H9 (cell line): ENCODE results near the gene SRSF4. TPM values are rescaled to one million over a fixed set of nuclear protein-coding genes. Genes with fewer than 3 reads are reported as not detected.
A peak's percentile ranks its signal among the peaks of the same experiment; 100 is the strongest.

ENCODE experiments used
- DNase-seq: peaks from one replicate; pipeline ENCODE4 v3.0.0-alpha.2; 2017
- H2AFZ ChIP-seq: one replicate; pipeline ENCODE4 v1.6.1; 2013; ENCODE audit warnings: mild to moderate bottlenecking, low read length, control low read depth, moderate library complexity
- H2AK5ac ChIP-seq: 2 replicates; pipeline ENCODE4 v1.6.1; 2013; ENCODE audit warnings: low read length, control low read depth, mixed read lengths; ENCODE audit not compliant: insufficient read length
- H2BK120ac ChIP-seq: one replicate; pipeline ENCODE4 v1.6.1; 2013; ENCODE audit warnings: low read depth, mild to moderate bottlenecking, low read length, control low read depth, inconsistent platforms; ENCODE audit not compliant: poor library complexity, severe bottlenecking
- H2BK12ac ChIP-seq: 2 replicates; pipeline ENCODE4 v1.6.1; 2013; ENCODE audit warnings: low read length, control low read depth, mixed read lengths, low read depth; ENCODE audit not compliant: insufficient read length
- H2BK15ac ChIP-seq: 2 replicates; pipeline ENCODE4 v1.6.1; 2013; ENCODE audit warnings: low read depth, low read length, control low read depth
- H2BK20ac ChIP-seq: one replicate; pipeline ENCODE4 v1.6.1; 2013; ENCODE audit warnings: low read depth, mild to moderate bottlenecking, low read length, control low read depth, inconsistent platforms; ENCODE audit not compliant: poor library complexity, severe bottlenecking
- H2BK5ac ChIP-seq: 2 replicates; pipeline ENCODE4 v1.6.1; 2013; ENCODE audit warnings: low read length, control low read depth, mixed read lengths; ENCODE audit not compliant: insufficient read length
- H3K14ac ChIP-seq: 2 replicates; pipeline ENCODE4 v1.6.1; 2013; ENCODE audit warnings: low read length, control low read depth; ENCODE audit not compliant: insufficient read depth
- H3K18ac ChIP-seq: 2 replicates; pipeline ENCODE4 v1.6.1; 2013; ENCODE audit warnings: low read depth, mild to moderate bottlenecking, mixed read lengths, low read length, control low read depth; ENCODE audit not compliant: insufficient read length
- H3K23ac ChIP-seq: 2 replicates; pipeline ENCODE4 v1.6.1; 2013; ENCODE audit warnings: low read length, control low read depth, mixed read lengths, low read depth; ENCODE audit not compliant: insufficient read length
- H3K23me2 ChIP-seq: 2 replicates; pipeline ENCODE4 v1.6.1; 2013; ENCODE audit warnings: low read depth, mild to moderate bottlenecking, mixed read lengths, low read length, control low read depth; ENCODE audit not compliant: insufficient read length, poor library complexity, severe bottlenecking
- H3K27ac ChIP-seq: 2 replicates; pipeline ENCODE4 v1.5.1; 2013; ENCODE audit warnings: low read length, control low read depth, mixed read lengths, low read depth; ENCODE audit not compliant: insufficient read length
- H3K27me3 ChIP-seq: 2 replicates; pipeline ENCODE4 v1.6.1; 2013; ENCODE audit warnings: low read length, control low read depth, inconsistent platforms; ENCODE audit not compliant: insufficient read depth
- H3K4ac ChIP-seq: 2 replicates; pipeline ENCODE4 v1.6.1; 2013; ENCODE audit warnings: low read depth, mild to moderate bottlenecking, control low read depth, inconsistent platforms, low read length, moderate library complexity
- H3K4me1 ChIP-seq: 2 replicates; pipeline ENCODE4 v1.6.1; 2013; ENCODE audit warnings: low read length, control low read depth, inconsistent platforms; ENCODE audit not compliant: insufficient read depth
- H3K4me2 ChIP-seq: 2 replicates; pipeline ENCODE4 v1.6.1; 2013; ENCODE audit warnings: low read length, control low read depth, mixed read lengths; ENCODE audit not compliant: insufficient read length, insufficient read depth
- H3K56ac ChIP-seq: 2 replicates; pipeline ENCODE4 v1.6.1; 2013; ENCODE audit warnings: low read depth, mild to moderate bottlenecking, mixed read lengths, low read length, control low read depth; ENCODE audit not compliant: insufficient read length
- H3K79me1 ChIP-seq: 2 replicates; pipeline ENCODE4 v1.6.1; 2013; ENCODE audit warnings: low read depth, mild to moderate bottlenecking, moderate library complexity, low read length, control low read depth, inconsistent platforms; ENCODE audit not compliant: insufficient read depth, poor library complexity, severe bottlenecking
- H3K79me2 ChIP-seq: 2 replicates; pipeline ENCODE4 v1.6.1; 2013; ENCODE audit warnings: low read length, control low read depth, inconsistent platforms; ENCODE audit not compliant: insufficient read depth
- H3K9ac ChIP-seq: 2 replicates; pipeline ENCODE4 v1.6.1; 2013; ENCODE audit warnings: low read length, control low read depth, mixed read lengths; ENCODE audit not compliant: insufficient read length; ENCODE audit errors: extremely low read depth
- H3K9me3 ChIP-seq: one replicate; pipeline ENCODE4 v1.6.1; 2013; ENCODE audit warnings: low read depth, low read length, inconsistent platforms; ENCODE audit not compliant: control insufficient read depth
- H3T11ph ChIP-seq: one replicate; pipeline ENCODE4 v1.6.1; 2013; ENCODE audit warnings: mild to moderate bottlenecking, low read length, control low read depth, inconsistent platforms
- H4K20me1 ChIP-seq: one replicate; pipeline ENCODE4 v1.6.1; 2013; ENCODE audit not compliant: control insufficient read depth, insufficient read length, insufficient read depth
- H4K5ac ChIP-seq: 2 replicates; pipeline ENCODE4 v1.6.1; 2013; ENCODE audit warnings: low read depth, mild to moderate bottlenecking, mixed read lengths, low read length, control low read depth; ENCODE audit not compliant: insufficient read length
- H4K8ac ChIP-seq: replicated peaks from 2 replicates; pipeline ENCODE4 v1.6.1; 2013; ENCODE audit warnings: low read length, control low read depth, mixed read lengths, low read depth; ENCODE audit not compliant: insufficient read length
- H4K91ac ChIP-seq: 2 replicates; pipeline ENCODE4 v1.6.1; 2013; ENCODE audit warnings: low read depth, mild to moderate bottlenecking, moderate library complexity, mixed read lengths, low read length, control low read depth; ENCODE audit not compliant: insufficient read length
- H3K27ac Mint-ChIP-seq, 3 experiments: 2 replicates in 2 of 3; 3 replicates in 1 of 3; pipeline ENCODE4 v1.8.0; 2020 to 2021; ENCODE audit warnings: mixed read lengths in 3 of 3, mild to moderate bottlenecking in 1 of 3, moderate library complexity in 1 of 3
- H3K27me3 Mint-ChIP-seq: 2 replicates; pipeline ENCODE4 v1.8.0; 2021; ENCODE audit warnings: low read depth, mild to moderate bottlenecking, moderate library complexity, mixed read lengths
- H3K36me3 Mint-ChIP-seq, 3 experiments: 2 replicates in 2 of 3; 3 replicates in 1 of 3; pipeline ENCODE4 v1.8.0; 2020 to 2021; ENCODE audit warnings: low read depth in 3 of 3, mixed read lengths in 3 of 3; ENCODE audit not compliant: insufficient read depth in 1 of 3
- H3K4me1 Mint-ChIP-seq, 2 experiments: 2 replicates each; pipeline ENCODE4 v1.8.0; 2020; ENCODE audit warnings: mixed read lengths in 2 of 2
- H3K4me3 Mint-ChIP-seq, 2 experiments: 2 replicates in 1 of 2; 3 replicates in 1 of 2; pipeline ENCODE4 v1.8.0; 2020 to 2021; ENCODE audit warnings: mild to moderate bottlenecking in 2 of 2, mixed read lengths in 2 of 2, moderate library complexity in 1 of 2
- H3K9me3 Mint-ChIP-seq, 2 experiments: 2 replicates in 1 of 2; 3 replicates in 1 of 2; pipeline ENCODE4 v1.8.0; 2020; ENCODE audit warnings: mild to moderate bottlenecking in 2 of 2, mixed read lengths in 2 of 2, moderate library complexity in 1 of 2
- CTCF ChIP-seq: fragments of 200-600 bp; sonication (generic); conservative IDR thresholded peaks from 3 replicates; pipeline ENCODE4 v1.8.0; 2021; ENCODE audit warnings: antibody characterized with exemption, mild to moderate bottlenecking
- WGBS: extraction: QIAGEN DNeasy Blood & Tissue Kit; methylation state at CpG from one replicate; pipeline ENCODE4 v1.1.7; 2013; ENCODE audit warnings: missing lambda C conversion rate, low lambda C conversion rate, mixed read lengths; ENCODE audit not compliant: insufficient read length; ENCODE audit errors: extremely low coverage; 5-methylcytosine and 5-hydroxymethylcytosine counted together
- total RNA-seq: library from RNA; stranded (reverse); gene quantifications from 2 replicates; pipeline ENCODE4 v1.2.1, GENCODE V29; 2021

The SRSF4 gene
- total RNA-seq, 1 experiment from 2014 or later, result 90.6 TPM

- H3T11ph ChIP-seq, result no peak overlapping the region
- H3K79me1 ChIP-seq, result no peaks in the 10 kb centered on the region
- no peak overlapping the region for H4K5ac ChIP-seq
- H3K14ac ChIP-seq, result no peak overlapping the region
- no peak overlapping the region for H2AFZ ChIP-seq
- TF ChIP-seq CTCF, result no peak
- H2BK5ac ChIP-seq, result no peak overlapping the region
- no peaks in the 10 kb centered on the region for H3K27me3 ChIP-seq
- H3K27ac ChIP-seq, result no peak overlapping the region
- H3K9ac ChIP-seq, result no peak overlapping the region
- Mint-ChIP-seq H3K27ac (peak overlapping the region in 1 of 3 experiments; percentile 52; a peak in 1 of 7 replicates), H3K4me1 (peaks cover 6 to 11% of the 10 kb centered on the region in 2 experiments), H3K27me3 (no peaks in the 10 kb centered on the region), H3K36me3 (peaks cover 8 to 43% (median 32%) of the 10 kb centered on the region in 3 experiments; a peak in 6 of 7 replicates), H3K4me3 (no peak overlapping the region), H3K9me3 (no peaks in the 10 kb centered on the region)
- no peak overlapping the region for H2BK15ac ChIP-seq
- H2AK5ac ChIP-seq, result no peak overlapping the region
- DNase-seq, result no peak
- H2BK120ac ChIP-seq, result no peak overlapping the region
- H3K4me1 ChIP-seq, result peaks cover 3% of the 10 kb centered on the region; the same call in 1 of the 2 replicates
- WGBS, result no CpG with 5 or more reads among the region's 5 CpGs
- H3K79me2 ChIP-seq, result no peaks in the 10 kb centered on the region
- H3K4ac ChIP-seq, result no peak overlapping the region
- no peak overlapping the region for H3K56ac ChIP-seq
- no peaks in the 10 kb centered on the region for H4K20me1 ChIP-seq
- no peak overlapping the region for H2BK20ac ChIP-seq
- no peak overlapping the region for H3K18ac ChIP-seq
- no peak overlapping the region for H4K8ac ChIP-seq
- no peaks in the 10 kb centered on the region for H3K9me3 ChIP-seq
- no peak overlapping the region for H3K23ac ChIP-seq
- no peak overlapping the region for H3K4me2 ChIP-seq
- H4K91ac ChIP-seq, result no peak overlapping the region
- no peak overlapping the region for H2BK12ac ChIP-seq
- H3K23me2 ChIP-seq, result no peaks in the 10 kb centered on the region
Measured at GRCh38 chr1:29200906-29201594, 19.4 kb upstream of the SRSF4 start.
